HuH-7.5 (cell line): ENCODE results near the gene ZDHHC3.
A peak's percentile ranks its signal among the peaks of the same experiment; 100 is the strongest.
"Not testable (repeated sequence)": the region's sequence is repeated elsewhere in the genome, so short reads cannot be mapped to it uniquely, and the experiment has no call there.

ENCODE experiments used
- DNase-seq: peaks from one replicate; pipeline ENCODE4 v3.0.0; 2011; ENCODE audit warnings: low spot score

Gene ZDHHC3

GRCh38 chr3:44995142-44995770 lies 19.3 kb upstream of the ZDHHC3 start:
- peak; percentile 47 for DNase-seq

- DNase-seq = no peak
Measured at GRCh38 chr3:44993471-44994205, 17.7 kb upstream of the ZDHHC3 start.

- peak; percentile 40 for DNase-seq
Measured at GRCh38 chr3:44992555-44993470, 16.8 kb upstream of the ZDHHC3 start.

GRCh38 chr3:44991326-44991725 lies 15.4 kb upstream of the ZDHHC3 start:
- DNase-seq = no peak

GRCh38 chr3:44989636-44990373 lies 13.8 kb upstream of the ZDHHC3 start:
- DNase-seq = no peak

GRCh38 chr3:44989141-44989540 lies 13.2 kb upstream of the ZDHHC3 start:
- no peak for DNase-seq

- no peak for DNase-seq
Measured at GRCh38 chr3:44988073-44988472, 12.1 kb upstream of the ZDHHC3 start.

- DNase-seq = no peak
Measured at GRCh38 chr3:44987332-44987731, 11.4 kb upstream of the ZDHHC3 start.

GRCh38 chr3:44986330-44986729 lies 10.4 kb upstream of the ZDHHC3 start:
- not testable (repeated sequence) for DNase-seq

GRCh38 chr3:44984335-44984734 lies 8.4 kb upstream of the ZDHHC3 start:
- no peak for DNase-seq

GRCh38 chr3:44983484-44983941 lies 7.5 kb upstream of the ZDHHC3 start:
- DNase-seq = no peak

- no peak for DNase-seq
Measured at GRCh38 chr3:44982817-44983216, 6.8 kb upstream of the ZDHHC3 start.

GRCh38 chr3:44981751-44982150 lies 5.8 kb upstream of the ZDHHC3 start:
- no peak for DNase-seq

GRCh38 chr3:44981220-44981619 lies 5.2 kb upstream of the ZDHHC3 start:
- DNase-seq = no peak

GRCh38 chr3:44974416-44974815 lies 1.6 kb downstream of the ZDHHC3 start:
- DNase-seq = no peak

- DNase-seq = no peak
Measured at GRCh38 chr3:44970926-44971490, 5.0 kb downstream of the ZDHHC3 start.

GRCh38 chr3:44969828-44970179 lies 6.2 kb downstream of the ZDHHC3 start:
- DNase-seq = no peak

- DNase-seq = no peak
Measured at GRCh38 chr3:44969154-44969827, 6.7 kb downstream of the ZDHHC3 start.

GRCh38 chr3:44968447-44968858 lies 7.5 kb downstream of the ZDHHC3 start:
- no peak for DNase-seq

- DNase-seq = no peak
Measured at GRCh38 chr3:44966795-44967278, 9.1 kb downstream of the ZDHHC3 start.

- no peak for DNase-seq
Measured at GRCh38 chr3:44965165-44965564, 10.8 kb downstream of the ZDHHC3 start.
